GM18502 (cell line): ENCODE data around the gene PDZD2.
"Not testable (repeated sequence)": the region's sequence is repeated elsewhere in the genome, so short reads cannot be mapped to it uniquely, and the experiment has no call there.

Experiments
- ATAC-seq: cut with Tn5 transposase; IDR thresholded peaks from one replicate; pipeline ENCODE4 v1.9.1; 2021; ENCODE audit warnings: mild to moderate bottlenecking; ENCODE audit not compliant: unreplicated experiment, poor library complexity

The PDZD2 gene

GRCh38 chr5:31638748-31639418, at the start of gene PDZD2:
PDZD2 (plus strand) TSS chr5:31639131.
- peak; percentile 85 for ATAC-seq

DNA sequence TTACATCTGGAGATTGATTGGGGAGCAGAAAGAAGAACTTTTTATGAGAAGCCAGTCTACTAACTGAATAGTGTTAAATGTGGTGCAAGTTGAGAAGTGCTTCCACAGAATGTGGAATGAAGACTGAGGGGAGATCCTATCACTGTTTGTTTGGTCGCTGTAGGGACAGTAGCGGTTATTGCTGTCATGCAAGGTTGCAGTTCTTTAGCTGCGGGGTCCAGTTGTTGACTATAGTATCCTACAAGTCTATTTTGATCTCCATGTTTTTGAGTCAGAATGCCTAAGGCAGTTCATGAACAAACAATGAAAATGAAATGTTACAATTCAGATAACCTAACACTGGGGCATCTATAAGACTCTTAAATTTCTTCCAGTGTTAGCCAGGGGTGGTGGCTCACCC, 45.3 kb upstream of the PDZD2 start:
- no peak for ATAC-seq

- ATAC-seq: no peak
These were observed 42.6 kb upstream of the PDZD2 start for GRCh38 chr5:31596354-31596753.

DNA sequence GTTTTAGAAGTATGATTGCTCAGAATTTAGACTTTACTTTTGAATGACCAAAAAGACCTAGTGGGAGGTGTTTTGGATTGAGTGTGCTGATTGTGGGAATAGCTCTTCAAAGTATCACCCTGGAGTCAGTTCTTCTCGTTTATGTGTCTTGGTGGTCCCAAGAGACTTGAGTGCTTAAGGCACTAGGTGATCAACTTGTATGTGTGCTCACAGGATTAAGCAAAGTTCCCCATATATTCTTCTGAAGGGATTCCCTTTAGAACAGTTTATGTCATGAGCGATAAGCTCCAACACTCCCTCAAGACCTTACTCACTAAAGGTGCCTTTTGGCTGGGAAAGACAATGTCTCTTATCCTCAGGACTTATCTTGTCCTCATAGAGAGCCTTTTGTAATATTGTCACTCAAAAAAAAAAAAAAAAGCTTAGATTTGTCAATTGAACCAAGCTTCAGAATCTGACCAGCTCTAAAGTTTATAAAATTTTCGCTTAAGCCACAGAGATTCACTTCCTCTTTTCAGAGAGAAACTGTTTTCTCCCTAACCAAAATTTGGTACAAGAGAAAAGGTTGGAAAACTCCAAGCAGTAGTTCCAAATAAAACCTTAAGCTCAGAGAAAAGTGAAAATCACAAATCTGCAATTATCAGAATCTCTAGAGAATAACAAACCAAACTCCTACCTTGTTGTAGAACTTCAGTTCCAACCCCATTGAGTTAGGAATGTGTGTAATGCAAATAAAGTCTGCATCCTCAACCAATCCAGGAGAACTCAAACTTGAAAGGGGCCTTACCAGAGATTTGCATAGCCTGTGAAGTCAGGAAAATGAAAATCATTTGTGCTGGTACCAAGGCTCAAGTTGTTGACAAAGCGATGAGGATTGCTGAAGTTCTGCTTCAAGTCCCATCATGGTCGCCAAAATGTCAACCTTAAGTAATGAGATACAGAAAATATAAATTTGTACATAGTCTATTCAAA, 40.0 kb upstream of the PDZD2 start:
- no peak for ATAC-seq

DNA sequence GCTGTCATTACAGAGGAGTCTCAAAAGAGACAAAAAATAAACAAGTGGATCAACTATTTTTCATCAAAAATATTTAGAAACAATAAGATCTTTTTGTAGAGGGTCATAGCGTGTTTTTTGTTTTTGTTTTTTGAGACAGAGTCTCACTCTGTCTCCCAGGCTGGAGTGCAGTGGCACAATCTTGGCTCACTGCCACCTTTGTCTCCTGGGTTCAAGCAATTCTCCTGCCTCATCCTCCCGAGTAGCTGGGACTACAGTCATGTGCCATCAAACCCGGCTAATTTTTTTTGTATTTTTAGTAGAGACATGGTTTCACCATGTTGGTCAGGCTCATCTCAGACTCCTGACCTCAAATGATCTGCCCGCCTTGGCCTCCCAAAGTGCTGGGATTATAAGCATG, 36.6 kb upstream of the PDZD2 start:
- not testable (repeated sequence) for ATAC-seq

DNA sequence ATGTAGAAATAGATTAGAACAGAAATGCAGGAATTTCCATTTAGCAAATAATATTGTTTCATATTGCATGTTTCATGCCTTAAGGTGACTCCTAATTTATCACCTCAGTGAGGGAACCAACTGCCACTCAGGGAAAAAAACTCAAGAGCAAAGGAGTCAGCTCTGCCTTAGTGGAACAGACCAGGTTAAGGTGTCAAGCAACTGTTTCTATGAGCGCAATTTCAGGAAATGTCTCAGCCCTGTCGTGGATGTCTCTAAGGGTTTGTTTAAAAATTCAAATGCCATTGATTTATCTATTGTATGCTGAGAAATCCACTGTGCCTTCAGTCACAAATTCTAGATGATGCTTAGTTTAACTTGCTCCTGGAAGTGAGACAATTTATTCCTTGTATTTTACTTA, 34.7 kb upstream of the PDZD2 start:
- ATAC-seq: no peak

DNA sequence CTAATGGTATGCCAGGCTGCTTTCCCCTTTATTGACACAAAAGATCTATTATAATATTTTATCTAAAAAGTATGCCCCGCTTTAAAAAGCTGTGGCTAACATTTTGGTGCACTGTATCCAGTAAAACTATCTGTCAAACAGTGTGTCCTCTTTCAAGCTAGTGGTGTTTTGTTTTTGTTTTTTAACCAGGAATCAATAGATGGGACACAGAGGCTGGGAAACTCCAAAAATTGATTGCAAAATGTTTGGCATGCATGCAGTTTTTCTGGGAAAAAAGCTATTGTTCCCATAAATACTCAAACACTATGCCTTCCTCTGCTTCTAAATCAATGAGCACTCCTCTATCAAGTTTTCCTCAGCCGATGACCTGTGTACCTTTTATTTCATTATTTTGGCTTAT, 34.3 kb upstream of the PDZD2 start:
- no peak for ATAC-seq

DNA sequence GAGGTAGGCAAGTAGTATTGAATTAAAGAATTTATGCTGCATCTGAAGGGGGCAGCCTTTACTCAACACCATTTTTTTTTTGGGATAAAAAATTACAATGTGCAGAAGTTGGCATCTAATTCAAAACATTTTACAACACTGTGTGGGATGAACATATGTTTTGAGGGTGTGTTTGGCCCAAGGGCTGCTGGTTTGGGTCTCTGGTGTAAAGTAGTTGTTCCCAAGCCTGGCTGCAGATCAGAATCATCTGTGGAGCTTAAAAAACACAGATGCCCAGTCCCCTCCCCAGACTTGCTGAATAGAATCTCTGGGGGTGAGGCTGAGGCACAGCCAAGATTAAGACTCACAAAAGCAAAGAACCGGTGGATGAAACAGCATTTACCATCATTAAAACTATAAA, 33.0 kb upstream of the PDZD2 start:
- ATAC-seq: no peak

DNA sequence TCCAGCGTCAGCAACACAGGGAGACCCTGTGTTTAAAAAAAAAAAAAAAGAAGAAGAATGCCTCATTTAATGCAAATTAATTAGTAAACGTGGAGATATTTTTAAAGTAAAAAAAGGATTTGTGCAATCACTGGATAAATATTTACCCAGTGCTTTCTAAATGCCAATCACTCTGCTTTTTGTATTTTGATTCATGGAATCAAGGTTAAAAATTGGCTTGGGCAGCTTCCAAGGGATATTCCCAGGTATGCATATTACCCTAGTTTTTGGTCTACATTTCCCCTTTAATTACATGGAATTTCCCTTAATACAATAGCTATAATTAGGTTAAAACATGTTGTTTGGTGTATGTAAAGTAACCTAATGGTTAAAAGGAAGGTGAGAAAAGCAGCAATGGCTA, 31.4 kb upstream of the PDZD2 start:
- ATAC-seq: no peak

DNA sequence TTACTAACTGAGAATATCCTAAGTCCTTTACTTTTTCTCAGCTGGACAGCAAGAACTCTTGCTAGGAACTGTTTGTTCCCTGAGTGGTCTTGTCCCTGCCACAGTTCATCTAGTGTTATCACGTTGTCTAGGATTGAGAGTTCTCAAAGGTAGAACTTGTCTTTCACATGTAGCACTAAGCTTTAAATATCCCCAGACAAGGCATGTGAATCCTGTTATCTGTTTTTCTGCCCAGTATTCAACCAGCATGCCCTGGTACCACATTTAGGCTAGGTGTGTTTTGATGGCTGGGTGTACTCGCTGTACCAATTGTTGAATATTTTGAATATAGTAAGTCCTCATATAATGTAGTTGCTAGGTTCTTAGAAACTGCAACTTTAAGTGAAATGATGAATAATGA, 27.9 kb upstream of the PDZD2 start:
- no peak for ATAC-seq

DNA sequence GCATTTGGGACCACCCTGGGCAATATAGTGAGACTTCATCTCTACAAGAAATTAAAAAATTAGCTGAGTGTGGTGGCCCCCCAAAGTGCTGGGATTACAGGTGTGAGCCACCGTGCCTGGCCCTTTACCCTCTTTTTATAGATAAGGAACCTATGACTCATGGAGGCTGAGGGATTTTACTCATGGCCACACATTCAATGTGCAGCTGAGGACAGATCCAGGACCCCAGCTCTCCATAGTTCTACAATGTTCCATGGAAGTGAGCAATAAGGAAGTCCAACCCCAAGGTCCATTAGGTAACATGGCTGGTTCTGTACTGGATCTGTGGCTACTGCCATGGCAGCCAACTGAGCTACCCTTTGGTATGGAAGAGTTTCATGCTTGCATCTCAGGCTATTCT, 25.3 kb upstream of the PDZD2 start:
- ATAC-seq: no peak

GRCh38 chr5:31614151-31615020, 24.5 kb upstream of the PDZD2 start:
- no peak for ATAC-seq

GRCh38 chr5:31617867-31618266, 21.1 kb upstream of the PDZD2 start:
- no peak for ATAC-seq

DNA sequence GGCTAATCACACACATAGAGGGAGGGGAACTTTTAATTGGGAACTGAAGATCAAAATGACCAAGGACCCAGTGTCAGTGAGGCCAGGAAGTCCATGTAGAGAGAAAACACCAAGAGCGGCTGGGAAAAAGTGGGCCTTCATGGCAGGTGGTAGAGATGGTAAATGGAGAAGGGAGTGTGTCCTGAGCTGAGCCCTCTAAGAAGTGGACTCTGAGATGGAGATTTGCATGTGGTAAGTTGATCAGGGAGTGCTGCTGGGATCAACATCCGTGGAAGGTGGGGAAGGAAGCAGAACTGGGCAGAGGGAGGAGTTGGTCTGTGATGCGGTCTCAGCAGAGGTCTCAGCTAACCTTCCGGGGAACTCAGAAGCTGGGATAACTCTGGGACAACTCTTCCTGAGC, 18.9 kb upstream of the PDZD2 start:
- ATAC-seq: no peak

- ATAC-seq: no peak
These were observed 15.7 kb upstream of the PDZD2 start for GRCh38 chr5:31623249-31623648.

DNA sequence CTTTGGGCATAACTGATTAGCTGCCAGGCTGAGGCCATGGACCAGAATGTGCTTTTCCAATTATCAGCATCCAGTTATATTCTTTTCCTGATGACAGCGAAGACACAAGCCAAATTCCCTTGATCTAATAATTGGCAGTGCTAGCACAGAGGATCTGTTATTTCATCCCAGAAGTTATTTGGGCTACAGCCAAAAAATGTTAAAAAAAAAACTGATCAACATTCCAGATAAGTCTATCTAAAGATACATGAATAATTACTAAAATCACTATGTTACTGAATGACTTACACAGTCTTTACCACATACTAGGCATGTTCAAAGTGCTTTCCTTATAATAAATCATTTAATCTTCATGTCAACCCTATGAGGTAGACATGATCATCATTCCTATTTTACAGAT, 13.5 kb upstream of the PDZD2 start:
- no peak for ATAC-seq

GRCh38 chr5:31626156-31626555, 12.8 kb upstream of the PDZD2 start:
- no peak for ATAC-seq

DNA sequence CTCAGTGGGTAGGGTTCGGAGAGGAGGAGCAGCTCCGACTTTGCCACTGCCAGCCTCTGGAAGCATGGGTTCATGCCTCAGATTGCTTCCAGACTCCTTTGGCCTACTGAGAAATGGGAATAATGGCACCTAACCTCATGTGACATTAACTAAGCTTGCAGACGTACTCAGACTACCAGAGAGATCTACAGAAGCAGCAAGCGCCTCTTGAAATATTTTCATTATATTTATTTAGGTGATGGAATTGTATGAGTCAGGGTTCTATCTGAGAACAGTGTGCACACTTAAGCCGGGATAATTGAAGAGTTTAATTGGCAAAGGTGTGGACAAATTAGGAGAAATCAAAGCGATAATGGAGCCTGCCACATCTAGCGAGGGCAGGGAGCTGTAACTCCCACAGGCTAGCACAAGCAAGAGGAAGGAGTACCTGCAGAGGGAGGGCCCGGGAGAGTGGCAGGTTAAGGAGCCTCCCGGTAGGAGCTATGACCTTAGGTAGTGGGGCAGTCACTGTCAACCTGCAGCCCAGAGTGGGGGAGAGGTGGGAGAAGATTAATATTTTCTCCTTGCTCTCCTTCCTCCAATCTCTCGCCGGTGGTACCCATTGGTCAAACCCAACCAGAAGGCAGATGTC, 12.2 kb upstream of the PDZD2 start:
- no peak for ATAC-seq

DNA sequence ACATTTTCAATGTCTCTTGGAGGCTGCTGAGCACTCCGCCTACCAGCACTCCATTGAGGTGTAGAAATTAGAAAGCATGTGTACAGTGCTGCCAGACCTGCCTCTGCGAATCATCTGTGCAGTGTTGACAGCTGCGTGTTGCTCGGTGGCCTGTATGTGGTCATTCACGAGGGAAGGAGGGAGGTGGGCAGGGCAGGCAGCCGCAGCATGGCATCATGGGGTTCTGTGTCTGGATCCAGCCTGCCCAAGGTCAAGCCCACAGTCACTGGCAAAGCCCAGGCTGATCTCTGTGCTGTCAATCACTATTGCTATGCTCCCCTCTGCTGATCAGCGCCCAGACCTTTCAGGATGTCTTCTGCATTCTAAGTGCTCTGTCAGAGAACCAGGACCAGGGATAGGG, 8.0 kb upstream of the PDZD2 start:
- no peak for ATAC-seq

GRCh38 chr5:31632460-31632859, 6.5 kb upstream of the PDZD2 start:
- ATAC-seq: no peak
